Measurements from ENCODE around the gene DGCR6L. TPM values are rescaled to one million over a fixed set of nuclear protein-coding genes. Genes with fewer than 3 reads are reported as not detected.
"Not testable (repeated sequence)": the region's sequence is repeated elsewhere in the genome, so short reads cannot be mapped to it uniquely, and the experiment has no call there.

Gene DGCR6L
- total RNA-seq, 1 experiment from 2014 or later, result 37.4 TPM

DNA sequence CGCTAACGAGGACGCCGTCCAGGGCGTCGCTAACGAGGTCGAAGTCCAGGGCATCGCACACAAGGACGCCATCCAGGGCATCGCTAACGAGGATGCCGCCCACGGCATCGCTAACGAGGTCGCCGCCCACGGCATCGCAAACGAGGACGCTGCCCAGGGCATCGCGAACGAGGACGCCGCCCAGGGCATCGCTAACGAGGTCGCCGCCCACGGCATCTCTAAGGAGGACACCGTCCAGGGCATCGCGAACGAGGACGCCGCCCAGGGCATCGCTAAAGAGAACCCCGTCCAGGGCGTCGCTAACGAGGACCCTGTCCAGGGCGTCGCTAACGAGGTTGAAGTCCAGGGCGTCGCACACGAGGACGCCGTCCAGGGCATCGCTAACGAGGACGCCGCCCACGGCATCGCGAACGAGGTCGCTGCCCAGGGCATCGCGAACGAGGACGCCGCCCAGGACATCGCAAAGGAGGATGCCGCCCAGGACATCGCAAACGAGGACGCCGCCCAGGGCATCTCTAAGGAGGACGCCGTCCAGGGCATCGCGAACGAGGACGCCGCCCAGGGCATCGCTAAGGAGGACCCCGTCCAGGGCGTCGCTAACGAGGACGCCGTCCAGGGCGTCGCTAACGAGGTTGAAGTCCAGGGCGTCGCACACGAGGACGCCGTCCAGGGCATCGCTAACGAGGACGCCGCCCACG, 36.2 kb upstream of the DGCR6L start:
- H3K27ac Mint-ChIP-seq (ENCODE audit: unreplicated experiment); DNase-seq; H3K4me1 ChIP-seq; H3K36me3 ChIP-seq (ENCODE audit: control insufficient read depth, insufficient read depth, low read length); H3K9me3 ChIP-seq; POLR2A ChIA-PET; BruUV-seq (replicated peaks); intact Hi-C loops (cut with micrococcal nuclease; ENCODE audit: unreplicated experiment); CTCF ChIA-PET; H3K27me3 Mint-ChIP-seq (ENCODE audit: insufficient read depth, unreplicated experiment); H3K4me3 ChIP-seq (ENCODE audit: low read depth, low read length); H3K4me3 Mint-ChIP-seq (ENCODE audit: unreplicated experiment); H3K9me3 Mint-ChIP-seq (ENCODE audit: unreplicated experiment); H3K27me3 ChIP-seq (replicated peaks; ENCODE audit: control insufficient read depth, insufficient read depth, low read length); H3K4me1 Mint-ChIP-seq (ENCODE audit: low read depth, unreplicated experiment): not testable (repeated sequence)
- H3K36me3 Mint-ChIP-seq (ENCODE audit: insufficient read depth, unreplicated experiment), result peaks cover 20% of the 10 kb centered on the region

DNA sequence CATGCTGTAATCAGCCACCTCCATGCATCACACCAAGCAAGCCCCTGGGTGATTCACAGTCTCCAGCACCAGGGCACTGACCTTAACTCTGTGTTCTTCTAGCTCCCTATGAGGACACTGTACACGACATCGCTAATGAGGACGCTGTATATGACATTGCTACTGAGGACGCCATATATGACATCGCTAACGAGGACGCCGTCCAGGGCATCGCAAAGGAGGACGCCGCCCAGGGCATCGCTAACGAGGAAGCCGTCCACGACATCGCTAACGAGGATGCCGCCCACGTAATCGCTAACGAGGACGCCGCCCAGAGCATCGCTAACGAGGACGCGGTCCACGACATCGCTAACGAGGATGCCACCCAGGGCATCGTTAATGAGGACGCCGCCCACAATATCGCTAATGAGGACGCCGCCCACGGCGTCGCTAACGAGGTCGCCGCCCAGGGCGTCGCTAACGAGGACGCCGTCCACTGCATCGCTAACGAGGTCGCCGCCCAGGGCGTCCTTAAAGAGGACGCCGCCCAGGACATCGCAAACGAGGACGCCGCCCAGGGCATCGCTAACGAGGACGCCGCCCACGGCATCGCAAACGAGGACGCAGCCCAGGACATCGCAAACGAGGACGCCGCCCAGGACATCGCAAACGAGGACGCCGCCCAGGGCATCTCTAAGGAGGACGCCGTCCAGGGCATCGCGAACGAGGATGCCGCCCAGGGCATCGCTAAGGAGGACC, 34.5 kb upstream of the DGCR6L start:
- H3K27me3 Mint-ChIP-seq (ENCODE audit: insufficient read depth, unreplicated experiment), result no peaks in the 10 kb centered on the region
- POLR2A ChIA-PET, result no interaction called here
- no peak overlapping the region for H3K27ac Mint-ChIP-seq (ENCODE audit: unreplicated experiment)
- Histone ChIP-seq H3K36me3 (ENCODE audit: control insufficient read depth, insufficient read depth, low read length) (no peaks in the 10 kb centered on the region), H3K4me1 (no peaks in the 10 kb centered on the region), H3K9me3 (no peaks in the 10 kb centered on the region), H3K4me3 (ENCODE audit: low read depth, low read length) (no peak overlapping the region), H3K27me3 (replicated peaks; ENCODE audit: control insufficient read depth, insufficient read depth, low read length) (no peaks in the 10 kb centered on the region)
- peaks cover 17% of the 10 kb centered on the region for H3K36me3 Mint-ChIP-seq (ENCODE audit: insufficient read depth, unreplicated experiment)
- BruUV-seq (replicated peaks), result no TSS peak
- CTCF ChIA-PET, result no interaction called here
- no peak for TF ChIP-seq CTCF (IDR thresholded peaks at IDR 0.05; ENCODE audit: insufficient read depth in 1 of 2, low read depth in 1 of 2, low read length in 1 of 2, severe bottlenecking in 1 of 2, unreplicated experiment in 1 of 2)
- intact Hi-C loops (cut with micrococcal nuclease; ENCODE audit: unreplicated experiment), result no loop called here
- DNase-seq, result no peak
- H3K4me1 Mint-ChIP-seq (ENCODE audit: low read depth, unreplicated experiment), result no peaks in the 10 kb centered on the region
- H3K9me3 Mint-ChIP-seq (ENCODE audit: unreplicated experiment), result no peaks in the 10 kb centered on the region
- H3K4me3 Mint-ChIP-seq (ENCODE audit: unreplicated experiment), result no peak overlapping the region

- H3K36me3 Mint-ChIP-seq (ENCODE audit: insufficient read depth, unreplicated experiment), result peaks cover 13% of the 10 kb centered on the region
- H3K27me3 Mint-ChIP-seq (ENCODE audit: insufficient read depth, unreplicated experiment); H3K27me3 ChIP-seq (replicated peaks; ENCODE audit: control insufficient read depth, insufficient read depth, low read length); H3K27ac Mint-ChIP-seq (ENCODE audit: unreplicated experiment); H3K4me1 ChIP-seq; H3K4me3 Mint-ChIP-seq (ENCODE audit: unreplicated experiment); H3K4me1 Mint-ChIP-seq (ENCODE audit: low read depth, unreplicated experiment); POLR2A ChIA-PET; CTCF ChIA-PET; BruUV-seq (replicated peaks); H3K4me3 ChIP-seq (ENCODE audit: low read depth, low read length); DNase-seq; H3K36me3 ChIP-seq (ENCODE audit: control insufficient read depth, insufficient read depth, low read length); intact Hi-C loops (cut with micrococcal nuclease; ENCODE audit: unreplicated experiment); H3K9me3 ChIP-seq; H3K9me3 Mint-ChIP-seq (ENCODE audit: unreplicated experiment): not testable (repeated sequence)
These were observed 32.7 kb upstream of the DGCR6L start for GRCh38 chr22:20352536-20352935.

DNA sequence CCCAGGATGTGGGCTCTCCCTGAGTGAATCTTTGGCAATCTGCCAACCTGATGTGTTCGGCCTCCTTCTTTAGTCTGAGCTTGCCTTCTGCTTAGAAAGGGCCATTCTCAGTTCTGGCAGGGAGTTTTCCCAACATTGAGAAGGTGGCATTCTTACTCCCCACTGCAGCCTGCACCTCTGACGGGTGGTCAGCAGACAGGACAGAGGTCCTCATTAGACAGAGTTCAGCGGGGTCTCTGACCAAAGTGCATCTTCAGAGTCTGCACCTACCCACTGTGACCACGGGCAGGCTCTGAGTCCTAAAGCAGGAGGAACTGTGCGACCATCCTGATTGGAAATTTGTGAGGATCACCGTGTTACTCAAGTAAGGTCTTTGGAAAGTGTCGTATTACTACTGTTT, 26.7 kb upstream of the DGCR6L start:
- H3K4me3 Mint-ChIP-seq (ENCODE audit: unreplicated experiment); H3K36me3 ChIP-seq (ENCODE audit: control insufficient read depth, insufficient read depth, low read length); POLR2A ChIA-PET; BruUV-seq (replicated peaks); H3K27me3 ChIP-seq (replicated peaks; ENCODE audit: control insufficient read depth, insufficient read depth, low read length); H3K9me3 ChIP-seq; H3K27ac Mint-ChIP-seq (ENCODE audit: unreplicated experiment); H3K4me1 Mint-ChIP-seq (ENCODE audit: low read depth, unreplicated experiment); H3K27me3 Mint-ChIP-seq (ENCODE audit: insufficient read depth, unreplicated experiment); H3K4me3 ChIP-seq (ENCODE audit: low read depth, low read length); intact Hi-C loops (cut with micrococcal nuclease; ENCODE audit: unreplicated experiment); H3K9me3 Mint-ChIP-seq (ENCODE audit: unreplicated experiment); H3K36me3 Mint-ChIP-seq (ENCODE audit: insufficient read depth, unreplicated experiment); H3K4me1 ChIP-seq; DNase-seq; CTCF ChIA-PET: not testable (repeated sequence)

- H3K4me3 ChIP-seq (ENCODE audit: low read depth, low read length); H3K4me1 Mint-ChIP-seq (ENCODE audit: low read depth, unreplicated experiment); H3K4me1 ChIP-seq; H3K27me3 ChIP-seq (replicated peaks; ENCODE audit: control insufficient read depth, insufficient read depth, low read length); CTCF ChIA-PET; H3K27me3 Mint-ChIP-seq (ENCODE audit: insufficient read depth, unreplicated experiment); H3K36me3 Mint-ChIP-seq (ENCODE audit: insufficient read depth, unreplicated experiment); H3K9me3 ChIP-seq; H3K27ac Mint-ChIP-seq (ENCODE audit: unreplicated experiment); H3K9me3 Mint-ChIP-seq (ENCODE audit: unreplicated experiment); H3K36me3 ChIP-seq (ENCODE audit: control insufficient read depth, insufficient read depth, low read length); DNase-seq; intact Hi-C loops (cut with micrococcal nuclease; ENCODE audit: unreplicated experiment); BruUV-seq (replicated peaks); POLR2A ChIA-PET; H3K4me3 Mint-ChIP-seq (ENCODE audit: unreplicated experiment): not testable (repeated sequence)
These were observed 18.4 kb upstream of the DGCR6L start for GRCh38 chr22:20338291-20338690.

GRCh38 chr22:20337807-20338206, 17.9 kb upstream of the DGCR6L start:
- H3K4me3 ChIP-seq (ENCODE audit: low read depth, low read length); DNase-seq; H3K9me3 ChIP-seq; H3K27me3 ChIP-seq (replicated peaks; ENCODE audit: control insufficient read depth, insufficient read depth, low read length); H3K36me3 Mint-ChIP-seq (ENCODE audit: insufficient read depth, unreplicated experiment); H3K4me3 Mint-ChIP-seq (ENCODE audit: unreplicated experiment); H3K27ac Mint-ChIP-seq (ENCODE audit: unreplicated experiment); CTCF ChIA-PET; H3K9me3 Mint-ChIP-seq (ENCODE audit: unreplicated experiment); H3K27me3 Mint-ChIP-seq (ENCODE audit: insufficient read depth, unreplicated experiment); H3K4me1 ChIP-seq; POLR2A ChIA-PET; BruUV-seq (replicated peaks); H3K4me1 Mint-ChIP-seq (ENCODE audit: low read depth, unreplicated experiment); intact Hi-C loops (cut with micrococcal nuclease; ENCODE audit: unreplicated experiment); H3K36me3 ChIP-seq (ENCODE audit: control insufficient read depth, insufficient read depth, low read length): not testable (repeated sequence)
